GF-D8 (cell line): Measurements from ENCODE around the gene SMIM14.
"Not testable (repeated sequence)": the region's sequence is repeated elsewhere in the genome, so short reads cannot be mapped to it uniquely, and the experiment has no call there.

Experiments
- DNase-seq: peaks from one replicate; lab custom pipeline; 2025; lab: John Stamatoyannopoulos, UW

SMIM14 gene

DNA sequence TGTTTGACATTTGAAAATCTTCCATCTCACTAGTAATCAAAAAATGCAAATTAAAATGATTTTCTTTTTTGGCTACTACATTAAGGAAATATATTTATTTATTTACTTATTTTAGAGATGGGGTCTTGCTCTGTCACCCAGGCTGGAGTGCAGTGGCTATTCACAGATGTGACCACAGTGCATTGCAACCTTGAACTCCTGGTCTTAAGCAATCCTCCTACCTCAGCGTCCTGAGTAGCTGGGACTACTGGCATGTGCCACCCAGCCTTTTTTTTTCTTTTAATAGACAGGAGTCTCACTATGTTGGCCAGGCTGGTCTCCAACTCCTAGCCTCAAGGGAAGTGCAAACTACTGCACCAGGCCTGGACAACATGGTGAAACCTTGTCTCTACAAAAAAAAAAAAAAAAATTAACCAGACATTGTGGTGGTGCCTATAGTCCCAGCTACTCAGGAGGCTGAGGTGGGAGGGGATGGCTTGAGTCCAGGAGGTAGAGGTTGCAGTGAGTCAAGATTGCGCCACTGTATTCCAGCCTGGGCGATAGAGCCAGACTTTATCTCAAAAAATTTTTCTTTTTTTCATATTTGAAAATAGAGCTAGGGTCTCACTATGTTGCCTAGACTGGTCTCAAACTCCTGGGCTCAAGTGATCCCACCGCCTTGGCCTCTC is 4.4 kb upstream of the SMIM14 start:
- DNase-seq: no peak

- no peak for DNase-seq
Measured at GRCh38 chr4:39641451-39641850, 2.8 kb upstream of the SMIM14 start.

DNA sequence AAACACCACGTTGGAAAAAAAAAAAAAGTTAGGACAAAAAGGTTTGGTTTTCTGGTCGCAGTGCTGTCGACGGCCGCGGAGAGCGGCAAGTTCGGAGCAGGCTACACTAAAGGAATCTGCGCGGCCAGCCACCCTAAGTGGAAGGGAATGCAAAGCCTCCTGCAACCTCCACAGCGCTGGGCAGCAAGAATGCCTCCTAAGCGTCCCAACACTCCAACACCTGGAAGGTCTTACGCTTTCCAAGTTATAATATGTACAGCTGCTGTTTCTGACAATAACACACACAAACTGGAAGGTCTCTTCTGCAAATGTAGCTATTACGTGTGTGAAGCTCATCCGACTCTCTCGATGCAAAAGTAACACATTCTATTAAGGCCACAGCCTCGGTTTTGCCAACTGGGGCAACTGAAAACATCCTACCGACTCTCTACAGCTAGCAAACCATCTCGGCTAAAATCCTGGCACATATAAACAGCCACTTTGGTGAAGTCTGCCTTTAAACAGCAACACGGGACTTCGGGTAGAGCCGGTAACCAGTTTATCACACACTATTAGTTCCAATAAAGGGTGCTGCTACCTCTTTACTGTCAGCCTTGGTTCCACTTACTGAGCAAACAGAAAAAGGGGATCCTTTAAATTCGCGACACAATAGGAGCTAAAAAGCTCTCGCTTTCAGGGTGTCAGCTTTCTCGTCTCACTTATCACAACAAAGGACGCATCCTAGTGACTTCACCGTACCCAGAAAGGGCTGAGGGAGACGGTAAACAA is 895 bp downstream of the SMIM14 start:
- no peak for DNase-seq

- DNase-seq: peak; percentile 5
Measured at GRCh38 chr4:39637221-39637585, 1.5 kb downstream of the SMIM14 start.

DNA sequence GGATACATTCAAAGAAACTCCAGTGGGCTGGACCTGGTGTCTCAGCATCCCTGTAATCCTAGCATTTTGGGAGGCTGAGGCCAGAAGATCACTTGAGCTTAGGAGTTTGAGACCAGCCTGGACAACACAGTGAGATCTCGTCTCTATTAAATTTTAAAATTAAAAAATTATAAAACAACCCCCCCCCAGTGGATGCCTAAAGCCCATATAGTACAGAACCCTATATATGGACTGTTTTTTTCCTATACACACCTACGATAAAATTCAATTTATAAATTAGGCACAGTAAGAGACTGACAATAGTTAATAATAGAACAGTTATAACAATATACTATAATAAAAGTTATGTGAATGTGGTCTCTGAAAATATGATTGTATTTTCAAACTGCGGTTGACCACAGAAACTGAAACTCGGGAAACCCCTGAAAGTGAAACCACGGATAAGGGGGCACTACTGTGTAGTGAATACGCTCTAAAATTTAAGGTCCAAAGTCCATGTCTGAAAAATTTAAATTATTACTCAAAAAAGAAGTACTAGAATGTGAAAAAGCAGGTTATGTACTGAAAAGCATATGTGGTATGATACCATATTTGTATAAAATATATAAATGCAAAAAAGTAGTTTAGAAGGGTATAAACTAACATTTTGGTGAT is 2.0 kb downstream of the SMIM14 start:
- no peak for DNase-seq

DNA sequence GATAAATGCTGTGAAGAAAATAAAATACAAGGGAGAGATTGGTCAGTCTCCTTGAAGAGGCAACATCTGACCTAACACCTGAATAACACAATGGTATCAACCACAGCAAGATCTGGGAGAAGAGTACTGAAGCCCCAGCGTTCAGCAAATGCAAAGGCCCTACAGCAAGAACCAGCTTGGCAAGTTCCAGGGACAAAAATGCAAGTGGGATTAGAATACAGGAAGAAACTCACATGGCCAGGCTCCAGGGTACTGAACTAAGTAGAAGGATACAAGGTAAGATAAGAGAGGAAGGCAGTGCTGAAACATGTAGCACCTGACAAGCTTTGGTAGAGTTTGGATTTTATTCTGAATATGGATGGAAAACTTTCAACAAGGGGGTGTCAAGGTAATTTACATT is 3.6 kb downstream of the SMIM14 start:
- no peak for DNase-seq

DNA sequence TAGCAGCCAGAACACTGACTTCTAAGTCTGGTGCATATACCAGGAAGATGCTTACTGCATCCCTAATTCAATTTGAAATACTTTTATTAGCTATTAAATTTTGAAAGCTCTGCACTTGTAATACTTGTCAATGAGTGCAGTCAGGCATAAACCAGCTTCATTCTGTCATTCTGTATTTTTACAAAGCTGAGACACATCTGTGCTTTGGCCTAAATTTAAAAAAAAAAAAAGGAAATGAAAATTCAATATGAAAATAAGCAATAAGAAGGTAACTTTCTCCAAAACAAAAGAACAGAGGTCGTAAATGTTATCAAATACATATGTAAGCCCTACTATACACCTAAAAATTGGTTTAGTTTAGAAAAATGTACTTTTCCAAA is 7.0 kb downstream of the SMIM14 start:
- DNase-seq: no peak

- no peak for DNase-seq
Measured at GRCh38 chr4:39627413-39627812, 11.3 kb downstream of the SMIM14 start.

DNA sequence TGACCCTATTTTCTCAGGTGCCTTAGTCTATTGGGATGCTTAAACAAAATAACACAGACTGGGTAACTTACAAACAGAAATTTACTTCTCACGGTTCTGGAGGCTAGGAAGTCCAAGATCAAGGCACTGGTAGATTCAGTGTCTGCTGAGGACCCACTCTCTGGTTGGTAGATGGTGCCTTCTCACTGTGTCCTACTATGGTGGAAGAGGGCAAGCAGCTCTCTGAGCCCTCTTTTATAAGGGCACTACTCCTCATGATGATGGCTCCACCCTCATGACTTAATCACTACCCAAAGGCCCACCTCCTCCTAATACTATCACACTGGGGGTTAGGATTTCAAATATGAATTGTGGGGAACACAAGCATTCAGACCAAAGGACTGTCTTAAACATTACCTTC is 11.8 kb downstream of the SMIM14 start:
- DNase-seq: no peak

GRCh38 chr4:39626261-39626660 is 12.4 kb downstream of the SMIM14 start:
- DNase-seq: no peak

DNA sequence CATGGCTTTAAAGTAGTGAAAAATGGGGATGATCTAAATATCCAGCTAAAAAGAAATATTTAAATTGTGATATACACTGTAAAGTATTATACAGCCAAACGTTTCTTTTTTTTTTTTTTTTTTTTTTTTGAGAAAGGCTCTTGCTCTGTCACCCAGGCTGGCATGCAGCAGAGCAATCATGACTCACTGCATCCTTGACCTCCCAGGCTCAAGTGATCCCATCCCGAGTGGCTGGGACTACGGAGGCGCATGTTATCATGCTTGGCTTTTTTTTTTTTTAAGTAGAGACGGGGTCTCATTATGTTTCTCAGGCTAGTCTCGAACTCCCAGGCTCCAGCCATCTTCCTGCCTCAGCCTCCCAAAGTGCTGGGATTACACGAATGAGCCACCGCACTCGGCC is 17.1 kb downstream of the SMIM14 start:
- no peak for DNase-seq

GRCh38 chr4:39620551-39621313 is 17.9 kb downstream of the SMIM14 start:
- DNase-seq: no peak

DNA sequence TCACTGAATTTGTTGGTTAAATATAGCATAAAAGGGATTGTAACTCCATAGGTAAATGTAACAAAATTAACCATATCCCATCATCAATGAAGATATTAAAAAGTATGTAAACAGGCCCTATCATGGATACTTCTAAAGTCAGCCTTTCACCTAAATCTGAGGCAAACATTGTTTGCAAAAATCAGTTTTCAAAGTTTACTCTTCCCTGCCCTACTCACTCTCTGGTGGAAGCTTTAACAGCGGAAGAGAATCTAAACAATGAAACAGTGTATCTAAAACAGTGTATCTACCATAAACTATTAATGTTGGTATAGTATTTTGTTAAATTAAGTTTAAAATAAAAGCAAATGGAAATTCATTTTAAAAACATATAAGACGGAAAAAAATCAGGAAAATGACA is 21.1 kb downstream of the SMIM14 start:
- DNase-seq: no peak

GRCh38 chr4:39616651-39617050 is 22.0 kb downstream of the SMIM14 start:
- no peak for DNase-seq

DNA sequence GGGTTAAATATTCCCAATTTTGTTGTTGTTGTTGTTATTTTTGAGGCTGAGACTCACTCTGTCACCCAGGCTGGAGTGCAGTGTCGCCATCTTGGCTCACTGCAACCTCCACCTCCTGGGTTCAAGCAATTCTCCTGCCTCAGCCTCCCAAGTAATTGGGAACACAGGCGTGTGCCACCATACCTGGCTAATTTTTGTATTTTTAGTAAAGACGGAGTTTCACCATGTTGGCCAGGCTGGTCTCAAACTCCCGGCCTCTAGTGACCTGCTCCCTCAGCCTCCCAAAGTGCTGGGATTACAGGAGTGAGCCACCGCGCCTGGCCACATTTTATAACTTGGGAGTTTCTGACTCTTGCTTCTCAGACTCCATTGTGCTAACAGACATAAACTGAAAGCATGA is 22.6 kb downstream of the SMIM14 start:
- DNase-seq: not testable (repeated sequence)

DNA sequence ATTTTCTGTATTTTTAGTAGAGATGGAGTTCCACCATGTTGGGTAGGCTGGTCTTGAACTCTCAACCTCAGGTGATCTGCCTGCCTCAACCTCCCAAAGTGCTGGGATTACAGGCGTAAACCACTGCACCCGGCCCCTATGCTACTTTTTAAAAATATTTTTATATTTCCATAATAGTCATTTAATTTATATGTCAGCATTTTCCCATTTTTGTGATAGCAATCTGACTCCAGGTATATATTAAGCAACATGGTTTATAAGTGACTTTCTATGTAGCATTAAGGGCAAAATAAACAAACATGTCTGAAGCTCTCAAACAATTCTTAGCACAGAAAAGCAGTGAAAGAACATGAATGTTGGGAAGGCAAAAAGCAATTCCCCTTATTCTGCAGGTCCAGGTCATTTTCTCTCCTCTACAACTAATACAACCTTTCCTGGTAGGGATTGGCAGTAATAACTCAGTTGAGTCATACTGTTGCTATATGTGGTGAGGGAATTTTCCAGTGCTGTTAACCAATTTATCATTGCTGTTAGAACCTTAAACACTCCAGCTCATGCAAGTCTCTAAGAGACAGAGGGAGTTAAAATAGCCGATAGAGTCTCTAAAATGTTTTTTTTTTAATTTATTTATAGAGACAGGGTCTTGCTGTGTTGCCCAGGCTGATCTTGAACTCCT is 24.0 kb downstream of the SMIM14 start:
- DNase-seq: no peak

GRCh38 chr4:39613093-39613656 is 25.5 kb downstream of the SMIM14 start:
- no peak for DNase-seq

DNA sequence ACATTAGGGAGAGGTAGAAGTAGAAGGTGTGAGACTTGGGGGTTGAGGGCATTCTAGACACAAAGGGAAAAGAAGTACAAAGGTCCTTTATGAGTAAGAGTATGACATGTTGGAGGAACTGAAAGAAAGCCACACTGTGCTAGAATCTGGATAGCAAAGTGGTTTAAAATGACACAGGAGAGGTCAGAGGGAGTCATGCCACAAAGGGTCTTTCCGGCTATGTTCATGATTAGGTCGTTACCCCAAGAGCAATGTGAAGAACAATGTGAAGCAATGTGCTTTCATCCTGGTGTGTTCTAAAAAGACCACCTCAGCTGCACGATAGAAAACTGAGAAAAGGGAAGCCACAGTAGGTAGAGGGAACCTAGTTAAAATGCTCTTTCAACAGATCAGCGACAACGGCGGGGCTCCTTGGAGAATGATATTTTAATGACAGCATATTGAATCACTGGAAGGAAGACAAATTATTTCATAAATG is 29.2 kb downstream of the SMIM14 start:
- no peak for DNase-seq

- no peak for DNase-seq
Measured at GRCh38 chr4:39608451-39608850, 30.2 kb downstream of the SMIM14 start.

- DNase-seq: no peak
Measured at GRCh38 chr4:39606747-39607146, 31.9 kb downstream of the SMIM14 start.

DNA sequence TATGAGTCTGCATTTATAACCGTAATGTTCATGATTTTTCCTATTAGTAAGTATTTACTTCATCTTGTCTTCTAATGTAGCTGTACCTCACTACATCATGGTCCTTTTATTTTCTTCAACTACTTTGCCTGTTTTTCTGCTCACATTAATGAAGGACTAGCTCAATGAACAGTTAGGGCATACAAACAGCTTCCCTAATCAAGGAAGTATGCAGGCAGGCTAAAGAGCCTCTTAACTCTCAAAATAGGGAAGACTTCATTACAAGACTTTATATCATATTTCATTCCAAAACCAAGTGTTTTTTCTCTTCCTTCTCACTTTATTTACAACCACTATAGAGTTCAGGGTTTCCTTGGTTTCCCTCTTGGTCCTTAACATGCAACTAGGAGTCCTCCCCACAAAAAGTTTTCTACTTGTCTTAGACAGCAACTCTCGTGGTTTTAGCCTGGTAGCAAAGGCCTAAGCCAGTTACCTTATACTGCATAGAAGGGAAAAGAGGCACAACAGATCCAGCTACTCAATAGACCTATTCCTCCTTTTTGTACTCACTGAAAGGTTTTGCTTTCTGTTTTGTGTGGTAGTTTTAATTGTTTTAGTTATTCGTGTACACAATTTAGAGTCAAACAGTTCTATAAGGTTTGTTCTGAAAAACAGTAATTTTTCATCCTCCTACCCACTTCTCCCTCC is 40.8 kb downstream of the SMIM14 start:
- no peak for DNase-seq
